Measurements from ENCODE around the gene KRT80. TPM values are rescaled to one million over a fixed set of nuclear protein-coding genes. Genes with fewer than 3 reads are reported as not detected.

KRT80 gene
- total and polyA plus RNA-seq, 2 experiments from 2014 or later = not detected

DNA sequence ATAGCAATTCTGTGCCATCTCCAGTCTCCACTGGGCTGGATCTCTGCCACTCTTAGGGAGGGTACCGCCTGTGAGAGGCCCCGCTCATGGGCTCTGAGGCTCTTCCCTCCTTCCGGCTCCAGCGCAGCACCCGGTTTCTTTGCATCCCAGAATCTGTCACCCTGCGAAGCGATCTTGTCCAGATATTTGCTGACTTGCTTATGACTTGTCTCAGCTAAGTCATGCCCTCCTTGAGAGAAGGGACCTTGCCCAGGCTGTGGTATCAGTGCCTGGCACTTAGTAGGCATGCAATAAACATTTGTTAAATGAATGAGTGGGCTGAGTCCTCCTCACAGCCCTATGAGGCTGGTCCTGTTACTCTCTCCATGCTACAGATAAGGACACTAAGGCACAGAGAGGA is 13.4 kb downstream of the KRT80 start:
- TF ChIP-seq, protein P1, sequence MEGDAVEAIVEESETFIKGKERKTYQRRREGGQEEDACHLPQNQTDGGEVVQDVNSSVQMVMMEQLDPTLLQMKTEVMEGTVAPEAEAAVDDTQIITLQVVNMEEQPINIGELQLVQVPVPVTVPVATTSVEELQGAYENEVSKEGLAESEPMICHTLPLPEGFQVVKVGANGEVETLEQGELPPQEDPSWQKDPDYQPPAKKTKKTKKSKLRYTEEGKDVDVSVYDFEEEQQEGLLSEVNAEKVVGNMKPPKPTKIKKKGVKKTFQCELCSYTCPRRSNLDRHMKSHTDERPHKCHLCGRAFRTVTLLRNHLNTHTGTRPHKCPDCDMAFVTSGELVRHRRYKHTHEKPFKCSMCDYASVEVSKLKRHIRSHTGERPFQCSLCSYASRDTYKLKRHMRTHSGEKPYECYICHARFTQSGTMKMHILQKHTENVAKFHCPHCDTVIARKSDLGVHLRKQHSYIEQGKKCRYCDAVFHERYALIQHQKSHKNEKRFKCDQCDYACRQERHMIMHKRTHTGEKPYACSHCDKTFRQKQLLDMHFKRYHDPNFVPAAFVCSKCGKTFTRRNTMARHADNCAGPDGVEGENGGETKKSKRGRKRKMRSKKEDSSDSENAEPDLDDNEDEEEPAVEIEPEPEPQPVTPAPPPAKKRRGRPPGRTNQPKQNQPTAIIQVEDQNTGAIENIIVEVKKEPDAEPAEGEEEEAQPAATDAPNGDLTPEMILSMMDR (IDR thresholded peaks at IDR 0.05; ENCODE audit: low read depth, low read length) = no peak
- Histone ChIP-seq H3K27me3 (no peaks in the 10 kb centered on the region), H3K4me1 (ENCODE audit: low read depth) (peaks cover 18% of the 10 kb centered on the region), H3K4me3 (no peak overlapping the region), H3K36me3 (no peaks in the 10 kb centered on the region), H3K27ac (no peak overlapping the region), H3K9me3 (ENCODE audit: low read depth) (no peaks in the 10 kb centered on the region)
- no peak for DNase-seq (ENCODE audit: low read depth in 1 of 2, low spot score in 1 of 2)

DNA sequence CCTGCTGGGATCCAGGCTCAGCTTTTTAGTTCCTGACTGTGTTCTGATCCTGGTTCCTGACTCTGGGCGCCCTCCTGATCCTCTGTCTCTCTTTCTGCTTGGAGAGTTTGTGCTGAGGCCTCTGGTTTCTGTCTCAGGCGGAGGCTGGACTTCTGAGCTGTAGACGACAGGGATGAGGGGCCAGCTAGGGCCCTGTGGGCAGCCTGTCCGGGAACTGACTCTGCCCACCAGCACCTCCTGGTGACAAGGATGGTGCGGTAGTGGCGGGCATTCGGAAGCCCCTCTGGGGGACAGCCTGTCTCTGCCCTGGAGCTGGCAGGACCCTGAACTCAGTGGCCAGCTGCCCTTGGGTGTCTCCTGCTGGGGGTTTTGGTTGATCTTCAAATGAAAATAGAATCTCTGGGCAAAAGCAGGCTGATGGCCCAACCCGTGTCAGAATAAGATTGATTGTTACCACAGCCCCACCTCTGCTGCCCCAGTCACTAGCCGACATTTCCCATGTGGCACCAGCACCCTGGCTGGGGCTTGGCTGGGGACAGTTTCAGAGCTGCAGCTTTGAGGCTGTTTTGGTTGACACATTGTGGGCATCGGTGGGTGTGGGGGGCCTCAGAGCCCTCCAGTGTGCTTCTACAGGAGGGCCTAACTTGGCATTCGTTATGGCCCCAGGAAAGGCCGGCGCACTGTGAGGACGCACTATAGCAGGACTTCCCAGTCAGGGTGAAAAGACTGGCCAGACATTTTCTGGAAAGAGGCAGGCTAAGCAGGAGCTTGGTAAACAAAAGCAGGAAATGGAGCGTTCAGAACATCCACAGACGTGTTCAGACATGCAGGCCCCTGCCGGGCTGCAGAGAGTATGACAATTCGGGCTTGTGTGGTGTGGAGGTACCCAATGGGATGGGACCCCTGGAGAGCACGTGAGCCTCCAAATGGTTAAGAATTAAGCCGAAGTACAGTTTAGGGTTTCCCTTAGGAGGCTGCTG is 16.2 kb downstream of the KRT80 start:
- Histone ChIP-seq H3K36me3 (no peaks in the 10 kb centered on the region), H3K27ac (no peak overlapping the region)

DNA sequence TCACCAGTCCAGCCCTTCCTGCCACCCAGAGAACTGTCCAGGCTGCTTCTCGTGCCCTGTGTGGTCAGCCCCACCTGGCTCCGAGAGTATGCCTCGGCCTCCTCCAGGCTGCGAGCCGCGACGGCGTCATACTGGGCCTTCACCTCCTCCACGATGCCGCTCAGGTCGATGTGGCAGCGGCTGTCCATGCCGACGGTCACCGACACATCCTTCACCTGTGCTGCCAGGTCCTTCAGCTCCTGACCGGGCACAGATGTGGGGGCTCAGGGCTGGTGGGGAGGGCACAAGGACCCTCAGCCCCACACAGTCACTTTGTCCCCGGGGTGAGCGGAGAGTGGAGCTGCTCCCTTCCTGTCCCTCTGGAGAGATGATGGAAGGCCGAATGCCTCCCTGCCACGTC is 18.3 kb downstream of the KRT80 start:
- no peak overlapping the region for H3K27ac ChIP-seq

More for the DNA sequence above, 16.2 kb downstream of the KRT80 start:
- no peaks in the 10 kb centered on the region for H3K4me1 ChIP-seq (ENCODE audit: low read depth)
- H3K9me3 ChIP-seq (ENCODE audit: low read depth) = no peaks in the 10 kb centered on the region
- no peaks in the 10 kb centered on the region for H3K27me3 ChIP-seq
- TF ChIP-seq, protein P1 (IDR thresholded peaks at IDR 0.05; ENCODE audit: low read depth, low read length) = peak; percentile 28
- no peak overlapping the region for H3K4me3 ChIP-seq
- DNase-seq (ENCODE audit: low read depth in 1 of 2, low spot score in 1 of 2) = peak in 1 of 2 donors; percentile 53

DNA sequence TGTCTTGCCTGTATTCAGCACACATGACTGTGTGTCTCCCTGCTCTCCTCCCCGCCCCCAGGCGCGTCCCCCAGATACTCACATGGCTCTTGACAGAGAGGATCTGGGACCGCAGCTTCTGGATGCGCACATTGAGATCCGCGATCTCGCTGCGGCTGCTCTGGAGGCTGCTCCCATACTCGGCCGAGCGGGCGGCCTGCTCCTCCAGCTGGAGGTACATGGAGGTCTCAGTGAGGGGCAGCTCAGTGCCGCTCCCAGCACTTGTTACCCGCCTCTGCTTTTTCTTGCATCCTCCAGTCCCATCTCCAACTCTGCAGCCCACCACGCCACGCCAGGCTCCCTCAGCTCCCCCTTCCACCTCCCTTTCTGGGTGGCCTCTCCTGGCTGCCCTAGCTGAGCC is 18.9 kb downstream of the KRT80 start:
- H3K27me3 ChIP-seq = no peaks in the 10 kb centered on the region
- H3K27ac ChIP-seq = no peak overlapping the region
- no peak overlapping the region for H3K4me3 ChIP-seq
- TF ChIP-seq, protein P1 (IDR thresholded peaks at IDR 0.05; ENCODE audit: low read depth, low read length) = no peak
- no peak for DNase-seq (ENCODE audit: low read depth in 1 of 2, low spot score in 1 of 2)
- H3K4me1 ChIP-seq (ENCODE audit: low read depth) = peaks cover 14% of the 10 kb centered on the region
- no peaks in the 10 kb centered on the region for H3K36me3 ChIP-seq
- H3K9me3 ChIP-seq (ENCODE audit: low read depth) = no peaks in the 10 kb centered on the region

More for the DNA sequence above, 18.3 kb downstream of the KRT80 start:
- Histone ChIP-seq H3K4me1 (ENCODE audit: low read depth) (peaks cover 11% of the 10 kb centered on the region), H3K9me3 (ENCODE audit: low read depth) (no peaks in the 10 kb centered on the region), H3K4me3 (no peak overlapping the region), H3K27me3 (no peaks in the 10 kb centered on the region), H3K36me3 (no peaks in the 10 kb centered on the region)
- TF ChIP-seq, protein P1 (IDR thresholded peaks at IDR 0.05; ENCODE audit: low read depth, low read length) = no peak
- no peak for DNase-seq (ENCODE audit: low read depth in 1 of 2, low spot score in 1 of 2)

DNA sequence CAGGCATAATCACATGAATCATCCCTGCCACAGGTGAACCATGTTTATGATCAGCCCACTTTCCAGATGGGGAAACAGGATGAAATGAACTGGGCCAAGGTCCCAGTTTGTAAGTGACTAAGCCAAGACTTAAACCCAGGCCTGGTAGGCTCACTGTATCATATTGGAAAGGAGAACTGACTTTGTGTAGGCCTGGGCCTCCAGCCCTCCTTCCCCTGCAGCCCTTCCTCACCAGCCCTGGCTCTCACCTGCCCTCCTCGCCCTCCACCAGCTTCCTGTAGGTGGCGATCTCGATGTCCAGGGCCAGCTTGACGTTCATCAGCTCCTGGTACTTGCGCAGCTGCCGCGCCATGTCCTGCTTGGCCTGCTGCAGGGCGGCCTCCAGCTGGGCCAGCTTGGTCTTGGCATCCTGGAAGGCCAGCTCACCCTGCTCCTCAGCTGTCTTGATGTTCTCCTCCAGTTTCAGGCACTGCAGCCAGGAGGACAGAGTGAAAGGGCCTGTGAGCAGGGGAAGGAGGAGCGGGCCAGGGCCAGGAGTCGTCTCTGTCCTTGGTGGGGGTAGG is 19.8 kb downstream of the KRT80 start:
- TF ChIP-seq, protein P1 (IDR thresholded peaks at IDR 0.05; ENCODE audit: low read depth, low read length) = peak; percentile 41
- no peaks in the 10 kb centered on the region for H3K36me3 ChIP-seq
- DNase-seq (ENCODE audit: low read depth in 1 of 2, low spot score in 1 of 2) = no peak

More for the DNA sequence above, 19.8 kb downstream of the KRT80 start:
- H3K27me3 ChIP-seq = no peaks in the 10 kb centered on the region
- no peaks in the 10 kb centered on the region for H3K9me3 ChIP-seq (ENCODE audit: low read depth)
- no peak overlapping the region for H3K4me3 ChIP-seq
- H3K27ac ChIP-seq = no peak overlapping the region
- peaks cover 15% of the 10 kb centered on the region for H3K4me1 ChIP-seq (ENCODE audit: low read depth)

Data from cardiac muscle cell (in vitro differentiated cells and primary cell).